ENCODE results near the gene SMPD2.

Gene SMPD2

DNA sequence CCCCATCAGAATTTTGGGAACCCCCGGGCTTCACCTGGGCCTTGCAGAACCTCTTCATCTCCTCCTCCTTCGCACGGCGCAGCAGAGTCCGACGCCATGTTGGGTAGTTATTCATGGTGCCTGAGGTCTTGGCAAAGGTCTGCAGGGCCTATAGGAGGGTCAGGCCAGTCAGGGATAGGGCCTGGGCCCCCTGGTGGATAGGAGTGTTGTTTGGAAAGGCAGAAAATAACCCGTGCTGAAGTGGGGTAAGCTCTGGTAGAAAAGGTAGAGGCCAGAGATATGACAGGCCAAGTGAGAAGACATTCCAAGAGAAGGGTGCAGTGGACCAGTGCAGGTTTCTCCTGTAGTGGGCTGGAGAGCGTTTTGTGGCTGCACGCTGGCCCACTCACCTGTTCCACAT is 4.9 kb downstream of the SMPD2 start:
- Histone ChIP-seq H3K4me1 (ENCODE audit: control insufficient read depth, insufficient read depth, low read length) (no peaks in the 10 kb centered on the region), H3K27ac (ENCODE audit: extremely low read depth, low read depth, low read length) (no peak overlapping the region), H3K36me3 (ENCODE audit: control insufficient read depth in 2 of 2, insufficient read depth in 1 of 2, low read length in 2 of 2) (peaks cover 0 to 56% of the 10 kb centered on the region in 2 experiments; a peak in 1 of 3 replicates), H3K9me3 (ENCODE audit: control insufficient read depth, insufficient read depth, low read depth, low read length) (no peaks in the 10 kb centered on the region), H3K4me3 (ENCODE audit: low read depth, low read length) (no peak overlapping the region)
- ChIA-PET POLR2A (interaction anchor here (4.2 kb wide), 1 partner anchor 10 kb away, joined by 39 read pairs; the partner anchor contains the start of gene MICAL1), CTCF (no interaction called here)
- TF ChIP-seq, protein P1, sequence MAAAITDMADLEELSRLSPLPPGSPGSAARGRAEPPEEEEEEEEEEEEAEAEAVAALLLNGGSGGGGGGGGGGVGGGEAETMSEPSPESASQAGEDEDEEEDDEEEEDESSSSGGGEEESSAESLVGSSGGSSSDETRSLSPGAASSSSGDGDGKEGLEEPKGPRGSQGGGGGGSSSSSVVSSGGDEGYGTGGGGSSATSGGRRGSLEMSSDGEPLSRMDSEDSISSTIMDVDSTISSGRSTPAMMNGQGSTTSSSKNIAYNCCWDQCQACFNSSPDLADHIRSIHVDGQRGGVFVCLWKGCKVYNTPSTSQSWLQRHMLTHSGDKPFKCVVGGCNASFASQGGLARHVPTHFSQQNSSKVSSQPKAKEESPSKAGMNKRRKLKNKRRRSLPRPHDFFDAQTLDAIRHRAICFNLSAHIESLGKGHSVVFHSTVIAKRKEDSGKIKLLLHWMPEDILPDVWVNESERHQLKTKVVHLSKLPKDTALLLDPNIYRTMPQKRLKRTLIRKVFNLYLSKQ (tag by site-specific recombination; IDR thresholded peaks at IDR 0.05; ENCODE audit: borderline replicate concordance): no peak
- TF ChIP-seq ZNF544 (tag by site-specific recombination; IDR thresholded peaks at IDR 0.05) (no peak), GFI1B (tag by site-specific recombination; IDR thresholded peaks at IDR 0.05) (no peak), ZNF214 (tag by site-specific recombination; IDR thresholded peaks at IDR 0.05; ENCODE audit: borderline replicate concordance) (no peak), ZNF560 (tag by site-specific recombination; IDR thresholded peaks at IDR 0.05; ENCODE audit: borderline replicate concordance) (no peak), ZBTB21 (tag by site-specific recombination; IDR thresholded peaks at IDR 0.05) (no peak), ZNF747 (tag by site-specific recombination; IDR thresholded peaks at IDR 0.05) (no peak), ZNF629 (tag by site-specific recombination; IDR thresholded peaks at IDR 0.05) (no peak), ZNF558 (tag by site-specific recombination; IDR thresholded peaks at IDR 0.05) (no peak)
- TF ChIP-seq, protein P2, sequence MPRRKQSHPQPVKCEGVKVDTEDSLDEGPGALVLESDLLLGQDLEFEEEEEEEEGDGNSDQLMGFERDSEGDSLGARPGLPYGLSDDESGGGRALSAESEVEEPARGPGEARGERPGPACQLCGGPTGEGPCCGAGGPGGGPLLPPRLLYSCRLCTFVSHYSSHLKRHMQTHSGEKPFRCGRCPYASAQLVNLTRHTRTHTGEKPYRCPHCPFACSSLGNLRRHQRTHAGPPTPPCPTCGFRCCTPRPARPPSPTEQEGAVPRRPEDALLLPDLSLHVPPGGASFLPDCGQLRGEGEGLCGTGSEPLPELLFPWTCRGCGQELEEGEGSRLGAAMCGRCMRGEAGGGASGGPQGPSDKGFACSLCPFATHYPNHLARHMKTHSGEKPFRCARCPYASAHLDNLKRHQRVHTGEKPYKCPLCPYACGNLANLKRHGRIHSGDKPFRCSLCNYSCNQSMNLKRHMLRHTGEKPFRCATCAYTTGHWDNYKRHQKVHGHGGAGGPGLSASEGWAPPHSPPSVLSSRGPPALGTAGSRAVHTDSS (tag by site-specific recombination; IDR thresholded peaks at IDR 0.05): no peak

DNA sequence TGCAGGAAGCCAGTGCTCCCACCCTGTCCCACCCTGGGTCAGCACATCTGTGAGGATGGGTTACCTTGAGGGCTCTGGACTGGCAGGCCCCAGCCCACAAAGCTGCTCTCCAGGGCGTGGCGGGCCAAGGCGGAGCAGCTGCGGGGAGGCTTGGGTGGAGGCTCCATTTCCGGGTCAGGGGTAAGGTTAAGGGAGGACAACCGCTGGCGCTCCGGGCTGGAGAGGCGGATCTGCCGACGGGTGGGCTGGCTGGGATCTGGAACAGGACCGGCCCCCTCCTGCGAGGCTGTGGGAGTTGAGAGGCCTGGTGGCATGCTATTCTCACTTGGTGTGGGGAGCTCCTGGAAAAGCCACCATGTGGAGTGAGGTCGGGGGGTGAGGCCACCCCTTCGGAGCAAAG is 5.5 kb downstream of the SMPD2 start:
- H3K36me3 ChIP-seq (ENCODE audit: control insufficient read depth in 2 of 2, insufficient read depth in 1 of 2, low read length in 2 of 2): peaks cover 0 to 58% of the 10 kb centered on the region in 2 experiments; a peak in 1 of 3 replicates
- no peaks in the 10 kb centered on the region for H3K4me1 ChIP-seq (ENCODE audit: control insufficient read depth, insufficient read depth, low read length)
- TF ChIP-seq KLF1 (tag by site-specific recombination; IDR thresholded peaks at IDR 0.05) (peak; percentile 81), ZNF843 (tag by site-specific recombination; IDR thresholded peaks at IDR 0.05) (no peak)
- TF ChIP-seq, protein P3, sequence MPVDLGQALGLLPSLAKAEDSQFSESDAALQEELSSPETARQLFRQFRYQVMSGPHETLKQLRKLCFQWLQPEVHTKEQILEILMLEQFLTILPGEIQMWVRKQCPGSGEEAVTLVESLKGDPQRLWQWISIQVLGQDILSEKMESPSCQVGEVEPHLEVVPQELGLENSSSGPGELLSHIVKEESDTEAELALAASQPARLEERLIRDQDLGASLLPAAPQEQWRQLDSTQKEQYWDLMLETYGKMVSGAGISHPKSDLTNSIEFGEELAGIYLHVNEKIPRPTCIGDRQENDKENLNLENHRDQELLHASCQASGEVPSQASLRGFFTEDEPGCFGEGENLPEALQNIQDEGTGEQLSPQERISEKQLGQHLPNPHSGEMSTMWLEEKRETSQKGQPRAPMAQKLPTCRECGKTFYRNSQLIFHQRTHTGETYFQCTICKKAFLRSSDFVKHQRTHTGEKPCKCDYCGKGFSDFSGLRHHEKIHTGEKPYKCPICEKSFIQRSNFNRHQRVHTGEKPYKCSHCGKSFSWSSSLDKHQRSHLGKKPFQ (tag by site-specific recombination; IDR thresholded peaks at IDR 0.05): no peak
- H3K9me3 ChIP-seq (ENCODE audit: control insufficient read depth, insufficient read depth, low read depth, low read length): no peaks in the 10 kb centered on the region
- POLR2A ChIA-PET: interaction anchor here (4.2 kb wide), 1 partner anchor 9 kb away, joined by 39 read pairs; the partner anchor contains the start of gene MICAL1
- H3K27ac ChIP-seq (ENCODE audit: extremely low read depth, low read depth, low read length): no peak overlapping the region
- H3K4me3 ChIP-seq (ENCODE audit: low read depth, low read length): no peak overlapping the region
- CTCF ChIA-PET: interaction anchor here (1.5 kb wide), 1 partner anchor 258 kb away, joined by 6 read pairs; no protein-coding TSS in a partner anchor

DNA sequence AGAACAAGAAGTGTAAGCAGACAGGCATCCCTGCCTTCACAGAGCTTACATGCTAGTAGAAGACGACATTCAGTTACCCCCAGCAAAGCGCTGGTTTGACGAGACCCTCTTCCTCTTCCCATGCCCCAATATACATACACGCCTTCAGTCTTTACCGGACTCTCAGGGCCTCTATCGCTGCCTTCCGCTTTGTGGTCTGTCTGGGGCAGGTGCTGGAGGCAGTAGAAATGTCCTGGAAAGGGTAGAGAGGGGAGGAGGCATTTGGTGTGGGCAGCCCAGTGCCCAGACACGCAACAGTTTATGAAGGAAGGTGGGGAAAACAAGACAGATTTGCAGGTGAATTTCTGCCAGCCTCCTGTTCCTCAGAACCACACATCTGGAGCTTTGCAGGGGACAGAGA is 6.0 kb downstream of the SMPD2 start:
- ChIA-PET POLR2A (interaction anchor here (0.6 to 4.2 kb wide), 4 partner anchors 9 to 1454 kb away, joined by 4 to 39 read pairs (median 4); partner anchors contain the start of genes MICAL1 and SESN1), CTCF (interaction anchor here (0.7 to 1.5 kb wide), 2 partner anchors 15 to 258 kb away, joined by 3 to 6 read pairs; no protein-coding TSS in a partner anchor)
- Histone ChIP-seq H3K4me3 (ENCODE audit: low read depth, low read length) (no peak overlapping the region), H3K4me1 (ENCODE audit: control insufficient read depth, insufficient read depth, low read length) (no peaks in the 10 kb centered on the region), H3K27ac (ENCODE audit: extremely low read depth, low read depth, low read length) (no peak overlapping the region), H3K36me3 (ENCODE audit: control insufficient read depth in 2 of 2, insufficient read depth in 1 of 2, low read length in 2 of 2) (peaks cover 0 to 61% of the 10 kb centered on the region in 2 experiments; a peak in 1 of 3 replicates), H3K9me3 (ENCODE audit: control insufficient read depth, insufficient read depth, low read depth, low read length) (no peaks in the 10 kb centered on the region)
- TF ChIP-seq ZNF596 (tag by site-specific recombination; IDR thresholded peaks at IDR 0.05) (no peak), ZNF658 (tag by site-specific recombination; IDR thresholded peaks at IDR 0.05) (no peak), OSR2 (tag by site-specific recombination; IDR thresholded peaks at IDR 0.05) (no peak), ZNF138 (tag by site-specific recombination; IDR thresholded peaks at IDR 0.05; ENCODE audit: borderline replicate concordance) (no peak), ZNF837 (tag by site-specific recombination; IDR thresholded peaks at IDR 0.05) (no peak), ZNF530 (tag by site-specific recombination; IDR thresholded peaks at IDR 0.05; ENCODE audit: low read depth) (no peak), ZNF629 (tag by site-specific recombination; IDR thresholded peaks at IDR 0.05) (no peak)
- TF ChIP-seq, protein P4, sequence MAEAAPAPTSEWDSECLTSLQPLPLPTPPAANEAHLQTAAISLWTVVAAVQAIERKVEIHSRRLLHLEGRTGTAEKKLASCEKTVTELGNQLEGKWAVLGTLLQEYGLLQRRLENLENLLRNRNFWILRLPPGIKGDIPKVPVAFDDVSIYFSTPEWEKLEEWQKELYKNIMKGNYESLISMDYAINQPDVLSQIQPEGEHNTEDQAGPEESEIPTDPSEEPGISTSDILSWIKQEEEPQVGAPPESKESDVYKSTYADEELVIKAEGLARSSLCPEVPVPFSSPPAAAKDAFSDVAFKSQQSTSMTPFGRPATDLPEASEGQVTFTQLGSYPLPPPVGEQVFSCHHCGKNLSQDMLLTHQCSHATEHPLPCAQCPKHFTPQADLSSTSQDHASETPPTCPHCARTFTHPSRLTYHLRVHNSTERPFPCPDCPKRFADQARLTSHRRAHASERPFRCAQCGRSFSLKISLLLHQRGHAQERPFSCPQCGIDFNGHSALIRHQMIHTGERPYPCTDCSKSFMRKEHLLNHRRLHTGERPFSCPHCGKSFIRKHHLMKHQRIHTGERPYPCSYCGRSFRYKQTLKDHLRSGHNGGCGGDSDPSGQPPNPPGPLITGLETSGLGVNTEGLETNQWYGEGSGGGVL (tag by site-specific recombination; IDR thresholded peaks at IDR 0.05): no peak
- TF ChIP-seq, protein P5, sequence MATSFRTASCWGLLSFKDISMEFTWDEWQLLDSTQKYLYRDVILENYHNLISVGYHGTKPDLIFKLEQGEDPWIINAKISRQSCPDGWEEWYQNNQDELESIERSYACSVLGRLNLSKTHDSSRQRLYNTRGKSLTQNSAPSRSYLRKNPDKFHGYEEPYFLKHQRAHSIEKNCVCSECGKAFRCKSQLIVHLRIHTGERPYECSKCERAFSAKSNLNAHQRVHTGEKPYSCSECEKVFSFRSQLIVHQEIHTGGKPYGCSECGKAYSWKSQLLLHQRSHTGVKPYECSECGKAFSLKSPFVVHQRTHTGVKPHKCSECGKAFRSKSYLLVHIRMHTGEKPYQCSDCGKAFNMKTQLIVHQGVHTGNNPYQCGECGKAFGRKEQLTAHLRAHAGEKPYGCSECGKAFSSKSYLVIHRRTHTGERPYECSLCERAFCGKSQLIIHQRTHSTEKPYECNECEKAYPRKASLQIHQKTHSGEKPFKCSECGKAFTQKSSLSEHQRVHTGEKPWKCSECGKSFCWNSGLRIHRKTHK (tag by site-specific recombination; IDR thresholded peaks at IDR 0.05): no peak

Measured in HEK293 (cell line).